Central memory CD8-positive, alpha-beta T cell (primary cell): Measurements from ENCODE around the gene ZIC2.
"Not testable (repeated sequence)": the region's sequence is repeated elsewhere in the genome, so short reads cannot be mapped to it uniquely, and the experiment has no call there.

Experiments used
- ATAC-seq: fragments of 150-1000 bp; cut with Tn5 transposase; replicated peaks from 2 replicates; pipeline ENCODE4 v1.10.0; 2022; ENCODE audit warnings: mild to moderate bottlenecking, moderate FRiP score, moderate number of reproducible peaks; ENCODE audit not compliant: poor library complexity, severe bottlenecking; ENCODE audit errors: extremely low read depth
- DNase-seq, 2 donors: peaks; one replicate each; pipeline ENCODE4 v3.0.0; 2021; ENCODE audit warnings: low spot score in 2 of 2
- H3K27ac Mint-ChIP-seq: one replicate; pipeline ENCODE4 v1.8.0; 2022; ENCODE audit warnings: low read depth, mild to moderate bottlenecking, moderate library complexity, mixed read lengths
- H3K27me3 Mint-ChIP-seq: one replicate; pipeline ENCODE4 v1.8.0; 2022; ENCODE audit warnings: mixed read lengths
- H3K36me3 Mint-ChIP-seq: one replicate; pipeline ENCODE4 v1.8.0; 2022; ENCODE audit warnings: mild to moderate bottlenecking, moderate library complexity, mixed read lengths; ENCODE audit not compliant: insufficient read depth
- H3K4me1 Mint-ChIP-seq: one replicate; pipeline ENCODE4 v1.8.0; 2022; ENCODE audit warnings: mixed read lengths
- H3K4me3 Mint-ChIP-seq: one replicate; pipeline ENCODE4 v1.8.0; 2022; ENCODE audit warnings: mild to moderate bottlenecking, moderate library complexity, mixed read lengths
- H3K9me3 Mint-ChIP-seq: one replicate; pipeline ENCODE4 v1.8.0; 2022; ENCODE audit warnings: mixed read lengths

The ZIC2 gene

DNA sequence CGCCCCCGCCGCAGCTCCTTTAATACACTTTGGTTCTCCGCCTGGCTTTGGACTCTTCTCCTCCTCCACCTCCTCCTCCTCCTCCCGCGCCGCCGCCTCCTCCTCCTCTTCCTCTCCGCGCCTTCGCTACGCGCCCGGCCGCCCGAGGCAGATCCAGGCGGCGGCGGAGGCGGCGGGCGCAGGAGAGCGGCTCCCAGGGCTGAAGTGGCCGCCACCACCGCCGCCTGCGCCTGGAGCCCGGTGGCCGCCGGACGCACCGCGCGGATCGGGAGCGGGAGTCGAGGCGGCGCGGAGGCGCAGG is at the start of gene ZIC2:
Gene ZIC2, plus strand, starts transcription at position 50 of the 301 bp plus-strand sequence. CDS start 281 bp downstream, outside the sequence.
- Mint-ChIP-seq H3K27ac (peak within 1 kb of the TSS; percentile 68), H3K36me3 (peaks cover 47% of the 10 kb centered on the region), H3K4me1 (peaks cover 15% of the 10 kb centered on the region), H3K27me3 (peaks cover 50% of the 10 kb centered on the region), H3K4me3 (peak within 1 kb of the TSS; percentile 37), H3K9me3 (no peaks in the 10 kb centered on the region)
- no peak for DNase-seq
- no peak for ATAC-seq

DNA sequence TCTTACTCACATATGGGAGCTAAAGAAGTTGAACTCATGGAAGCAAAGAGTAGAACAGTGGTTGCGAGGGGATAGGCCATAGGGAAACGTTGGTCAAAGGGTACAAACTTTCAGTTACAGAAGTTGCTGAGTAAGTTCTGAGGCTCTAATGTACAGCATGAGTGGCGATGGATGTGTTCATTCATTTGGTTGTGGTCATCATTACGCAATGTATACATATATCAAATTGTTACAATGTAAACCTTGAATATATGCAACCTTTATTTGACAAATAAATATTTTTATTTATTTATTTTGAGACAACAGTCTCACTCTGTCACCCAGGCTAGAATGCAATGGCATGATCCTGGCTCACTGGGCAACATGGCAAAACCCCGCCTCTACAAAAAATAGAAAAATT is 48.7 kb upstream of the ZIC2 start:
- H3K4me3 Mint-ChIP-seq, result no peak overlapping the region
- ATAC-seq, result no peak
- no peaks in the 10 kb centered on the region for H3K9me3 Mint-ChIP-seq
- H3K36me3 Mint-ChIP-seq, result no peaks in the 10 kb centered on the region
- H3K27me3 Mint-ChIP-seq, result peaks cover 26% of the 10 kb centered on the region
- H3K27ac Mint-ChIP-seq, result no peak overlapping the region
- no peak for DNase-seq
- peaks cover 5% of the 10 kb centered on the region for H3K4me1 Mint-ChIP-seq

DNA sequence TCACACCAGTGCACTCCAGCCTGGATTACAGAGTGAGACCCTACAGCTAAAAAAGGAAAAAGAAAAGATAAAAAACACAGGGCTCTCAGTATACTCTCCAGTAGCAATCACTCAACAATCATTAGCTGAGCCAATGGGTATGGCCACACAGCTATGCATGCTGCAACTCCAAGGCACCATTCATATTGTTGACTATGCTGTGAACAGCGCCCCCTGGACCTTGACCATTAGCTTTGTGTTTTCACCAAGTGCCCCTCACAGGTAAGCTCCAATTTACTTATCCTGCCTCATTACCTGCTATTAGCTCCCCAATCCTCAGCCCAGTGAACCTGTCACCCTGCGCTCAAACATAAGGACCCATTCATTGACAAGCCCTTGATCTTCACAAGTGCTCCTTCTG is 45.8 kb upstream of the ZIC2 start:
- H3K4me3 Mint-ChIP-seq, result no peak overlapping the region
- H3K9me3 Mint-ChIP-seq, result no peaks in the 10 kb centered on the region
- H3K27me3 Mint-ChIP-seq, result peaks cover 37% of the 10 kb centered on the region
- H3K4me1 Mint-ChIP-seq, result no peaks in the 10 kb centered on the region
- no peaks in the 10 kb centered on the region for H3K36me3 Mint-ChIP-seq
- no peak overlapping the region for H3K27ac Mint-ChIP-seq
- ATAC-seq, result no peak
- DNase-seq, result no peak

DNA sequence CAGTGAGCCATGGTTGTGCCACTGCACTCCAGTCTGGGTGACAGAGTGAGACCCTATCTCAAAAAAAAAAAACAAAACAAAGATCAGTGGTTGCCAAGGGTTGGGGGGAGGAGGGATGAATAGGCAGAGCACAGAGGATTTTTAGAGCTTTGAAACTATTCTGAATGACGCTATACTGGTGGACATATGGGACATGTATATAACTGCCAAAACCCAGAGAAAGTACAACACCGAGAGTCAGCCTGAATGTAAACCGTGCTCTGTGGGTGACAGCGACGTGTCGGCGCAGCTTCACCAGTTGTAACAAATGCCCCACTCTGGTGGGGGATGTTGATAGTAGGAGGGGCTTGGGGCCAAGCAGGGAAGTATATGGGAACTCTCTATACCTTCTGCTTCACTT is 42.9 kb upstream of the ZIC2 start:
- no peaks in the 10 kb centered on the region for H3K4me1 Mint-ChIP-seq
- no peak overlapping the region for H3K27ac Mint-ChIP-seq
- no peaks in the 10 kb centered on the region for H3K36me3 Mint-ChIP-seq
- H3K27me3 Mint-ChIP-seq, result peaks cover 63% of the 10 kb centered on the region
- H3K9me3 Mint-ChIP-seq, result no peaks in the 10 kb centered on the region
- no peak for DNase-seq
- H3K4me3 Mint-ChIP-seq, result no peak overlapping the region
- no peak for ATAC-seq

DNA sequence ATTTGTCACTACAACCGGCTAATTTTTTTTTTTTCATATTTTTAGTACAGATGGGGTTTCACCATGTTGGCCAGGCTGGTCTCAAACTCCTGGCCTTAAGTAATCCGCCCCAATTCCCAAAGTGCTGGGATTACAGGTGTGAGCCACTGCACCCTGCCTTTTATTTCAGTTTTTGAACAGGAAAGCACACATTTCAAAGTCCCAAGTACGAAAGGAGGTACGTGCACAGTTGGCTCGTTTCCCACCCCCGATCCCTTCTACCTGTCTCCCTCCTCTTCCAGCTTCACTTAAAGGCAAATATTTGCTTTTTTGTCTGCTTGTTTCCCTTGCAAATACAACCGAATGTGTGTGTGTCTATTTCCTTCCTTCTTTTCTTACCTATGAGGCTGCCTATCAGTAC is 40.5 kb upstream of the ZIC2 start:
- H3K27me3 Mint-ChIP-seq, result peaks cover 78% of the 10 kb centered on the region
- ATAC-seq (no peak), DNase-seq (no peak)
- H3K4me3 Mint-ChIP-seq, result no peak overlapping the region
- no peaks in the 10 kb centered on the region for H3K4me1 Mint-ChIP-seq
- no peak overlapping the region for H3K27ac Mint-ChIP-seq
- no peaks in the 10 kb centered on the region for H3K9me3 Mint-ChIP-seq
- no peaks in the 10 kb centered on the region for H3K36me3 Mint-ChIP-seq

DNA sequence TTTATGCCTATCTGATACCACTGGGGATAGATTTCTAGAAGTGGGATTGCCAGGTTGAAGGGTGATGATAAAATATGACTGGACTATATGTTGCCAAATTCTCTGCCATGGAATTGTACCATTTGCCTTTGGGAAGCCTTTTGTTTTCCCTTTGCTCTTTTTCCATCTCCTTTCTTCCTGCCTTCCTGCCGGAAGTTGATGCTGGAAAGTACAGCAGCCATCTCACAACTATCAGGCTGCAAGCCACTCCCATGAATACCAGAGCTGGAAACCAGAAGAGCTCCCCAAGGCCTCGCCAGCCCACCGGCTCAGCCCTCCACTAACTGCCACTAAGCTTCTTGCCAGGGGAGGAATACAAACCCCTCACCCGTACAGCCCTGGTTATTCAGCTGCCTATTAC is 39.7 kb upstream of the ZIC2 start:
- no peaks in the 10 kb centered on the region for H3K36me3 Mint-ChIP-seq
- H3K27me3 Mint-ChIP-seq, result peaks cover 86% of the 10 kb centered on the region

DNA sequence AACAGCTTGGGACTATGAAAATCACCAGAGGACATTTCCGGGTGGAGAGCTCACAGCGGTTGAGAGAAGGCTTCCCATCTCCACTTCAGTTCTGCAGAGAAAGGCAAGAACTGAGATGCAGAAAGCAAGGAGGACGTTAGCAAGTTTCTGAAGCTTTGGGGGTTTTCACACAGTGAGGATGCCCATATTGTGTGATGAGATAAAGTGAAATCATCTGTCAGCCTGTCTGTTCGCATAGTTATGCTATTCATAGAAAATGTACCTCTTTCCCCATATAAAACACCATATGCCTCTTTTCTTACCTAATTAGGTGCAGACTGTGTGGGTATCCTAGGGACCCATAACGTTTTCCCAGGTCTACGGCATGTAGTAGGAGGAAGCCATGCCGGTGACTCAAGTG is 37.5 kb upstream of the ZIC2 start:
- Mint-ChIP-seq H3K36me3 (no peaks in the 10 kb centered on the region), H3K4me3 (no peak overlapping the region), H3K27me3 (peaks cover 93% of the 10 kb centered on the region), H3K4me1 (no peaks in the 10 kb centered on the region), H3K27ac (no peak overlapping the region), H3K9me3 (no peaks in the 10 kb centered on the region)
- ATAC-seq (no peak), DNase-seq (no peak)

More for the DNA sequence above, 39.7 kb upstream of the ZIC2 start:
- H3K9me3 Mint-ChIP-seq, result no peaks in the 10 kb centered on the region
- H3K4me3 Mint-ChIP-seq, result no peak overlapping the region
- no peak for ATAC-seq
- no peaks in the 10 kb centered on the region for H3K4me1 Mint-ChIP-seq
- H3K27ac Mint-ChIP-seq, result no peak overlapping the region
- no peak for DNase-seq

DNA sequence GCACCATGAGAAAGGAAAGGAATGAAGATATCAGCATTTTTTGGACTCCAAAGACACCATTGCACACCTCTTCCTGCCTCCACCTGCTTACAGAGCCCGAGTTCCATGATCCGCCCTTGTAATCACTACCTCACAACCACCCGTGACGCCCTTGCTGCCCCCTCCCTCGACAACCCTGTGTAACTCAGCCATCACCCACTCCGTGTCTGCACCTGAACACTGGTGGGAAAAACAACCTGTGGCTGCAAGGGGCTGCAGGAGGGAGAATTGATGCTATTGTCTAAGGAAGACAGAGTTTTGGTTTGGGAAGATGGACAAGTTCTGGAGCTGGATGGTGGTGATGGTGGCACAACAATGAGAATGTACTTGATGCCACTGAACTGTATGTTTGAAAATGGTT is 37.0 kb upstream of the ZIC2 start:
- no peak overlapping the region for H3K4me3 Mint-ChIP-seq
- H3K27ac Mint-ChIP-seq, result no peak overlapping the region
- no peaks in the 10 kb centered on the region for H3K36me3 Mint-ChIP-seq
- H3K27me3 Mint-ChIP-seq, result peaks cover 93% of the 10 kb centered on the region
- no peaks in the 10 kb centered on the region for H3K4me1 Mint-ChIP-seq
- no peaks in the 10 kb centered on the region for H3K9me3 Mint-ChIP-seq
- ATAC-seq (no peak), DNase-seq (no peak)

DNA sequence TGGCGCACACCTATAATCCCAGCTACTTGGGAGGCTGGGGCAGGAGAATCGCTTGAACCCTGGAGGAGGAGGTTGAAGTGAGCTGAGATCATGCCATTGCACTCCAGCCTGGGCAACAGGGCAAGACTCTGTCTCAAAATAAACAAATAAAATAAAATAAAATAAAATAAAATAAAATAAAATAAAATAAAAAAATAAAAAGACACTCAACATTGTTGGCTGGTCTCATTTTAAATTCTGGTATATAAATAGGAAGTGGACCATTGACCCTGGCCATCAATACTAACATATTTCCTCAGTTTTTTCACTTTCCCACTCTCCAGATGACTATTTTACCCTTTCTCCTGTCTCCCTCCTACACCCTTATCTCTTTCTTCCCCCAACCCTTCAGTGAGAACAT is 36.1 kb upstream of the ZIC2 start:
- not testable (repeated sequence) for ATAC-seq, H3K27ac Mint-ChIP-seq, H3K4me1 Mint-ChIP-seq, H3K36me3 Mint-ChIP-seq, H3K9me3 Mint-ChIP-seq, DNase-seq, H3K4me3 Mint-ChIP-seq
- H3K27me3 Mint-ChIP-seq, result peaks cover 93% of the 10 kb centered on the region

DNA sequence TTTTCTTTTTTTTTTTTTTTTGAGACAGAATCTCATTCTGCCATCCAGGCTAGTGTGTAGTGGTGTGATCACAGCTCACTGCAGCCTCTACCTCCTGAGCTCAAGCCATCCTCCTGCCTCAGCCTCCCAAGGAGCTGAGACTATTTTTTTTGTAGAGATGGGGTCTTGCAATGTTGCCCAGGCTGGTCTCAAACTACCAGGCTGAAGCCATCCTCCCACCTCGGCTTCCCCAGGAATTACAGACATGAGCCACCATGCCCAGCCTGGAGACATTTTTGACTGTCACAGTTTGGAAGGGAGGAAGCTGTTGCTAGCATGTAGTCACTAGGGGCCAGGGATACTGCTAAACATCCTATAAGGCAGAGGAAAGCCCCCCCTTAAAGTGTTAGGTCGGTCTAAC is 33.9 kb upstream of the ZIC2 start:
- DNase-seq, result no peak
- Mint-ChIP-seq H3K36me3 (no peaks in the 10 kb centered on the region), H3K27me3 (peaks cover 95% of the 10 kb centered on the region), H3K4me3 (no peak overlapping the region), H3K27ac (no peak overlapping the region), H3K9me3 (no peaks in the 10 kb centered on the region), H3K4me1 (no peaks in the 10 kb centered on the region)
- no peak for ATAC-seq

DNA sequence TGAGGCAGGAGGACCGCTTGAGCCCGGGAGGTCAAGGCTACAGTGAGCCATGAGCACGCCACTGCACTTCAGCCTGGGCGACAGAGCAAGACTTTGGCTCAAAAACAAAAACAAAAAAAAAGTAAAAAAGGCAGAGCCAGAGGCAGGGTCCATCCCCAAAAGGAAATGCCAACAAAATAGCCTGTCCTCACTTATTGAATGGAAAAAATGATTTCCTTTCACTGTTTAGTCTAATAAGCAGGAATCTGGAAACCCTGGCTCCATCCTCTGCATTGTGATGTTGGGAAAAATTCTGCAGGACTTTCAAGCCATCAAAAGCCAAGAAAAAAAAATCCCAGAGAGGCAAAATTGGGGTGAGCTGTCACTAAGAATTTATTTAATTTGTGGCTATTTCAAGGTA is 33.2 kb upstream of the ZIC2 start:
- Mint-ChIP-seq H3K9me3 (no peaks in the 10 kb centered on the region), H3K27ac (no peak overlapping the region), H3K27me3 (peaks cover 92% of the 10 kb centered on the region), H3K36me3 (no peaks in the 10 kb centered on the region), H3K4me1 (no peaks in the 10 kb centered on the region), H3K4me3 (no peak overlapping the region)
- DNase-seq (no peak), ATAC-seq (no peak)

DNA sequence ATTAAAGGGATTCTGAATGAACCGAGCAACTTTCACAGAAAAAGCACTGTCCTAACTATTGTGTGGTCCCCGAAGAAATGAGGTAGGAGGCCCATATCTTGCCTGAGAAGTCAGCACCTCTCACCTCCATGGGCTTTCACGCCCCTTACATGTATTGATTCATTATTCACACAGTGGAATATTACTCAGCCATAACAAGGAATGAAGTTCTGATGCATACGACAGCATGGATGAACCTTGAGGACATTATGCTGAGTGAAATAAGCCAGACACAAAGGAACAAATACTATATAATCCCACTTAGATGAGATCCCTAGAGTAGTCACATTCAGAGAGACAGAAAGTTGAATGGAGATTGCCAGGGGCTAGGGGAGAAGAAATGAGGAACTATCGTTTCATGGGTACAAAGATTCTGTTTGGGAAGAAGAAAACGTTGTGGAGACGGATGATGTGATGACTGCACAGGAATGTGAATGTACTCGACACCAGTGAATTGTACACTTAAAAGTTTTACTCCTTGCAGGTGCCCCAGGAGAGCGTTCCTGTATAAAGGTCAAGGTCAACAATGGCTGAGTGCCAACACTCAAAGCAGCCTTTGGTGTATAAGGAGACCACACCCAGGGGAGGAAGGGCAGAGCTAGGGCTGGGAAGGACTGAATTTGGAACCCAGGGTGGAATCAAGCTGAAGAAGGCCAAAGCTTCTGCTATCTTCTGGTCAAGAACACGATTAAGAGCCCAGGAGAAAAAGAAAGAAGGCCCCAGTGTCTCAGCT is 32.5 kb upstream of the ZIC2 start:
- Mint-ChIP-seq H3K27me3 (peaks cover 92% of the 10 kb centered on the region), H3K36me3 (peaks cover 2% of the 10 kb centered on the region), H3K4me1 (no peaks in the 10 kb centered on the region), H3K27ac (no peak overlapping the region), H3K4me3 (no peak overlapping the region), H3K9me3 (no peaks in the 10 kb centered on the region)
- no peak for DNase-seq
- no peak for ATAC-seq

DNA sequence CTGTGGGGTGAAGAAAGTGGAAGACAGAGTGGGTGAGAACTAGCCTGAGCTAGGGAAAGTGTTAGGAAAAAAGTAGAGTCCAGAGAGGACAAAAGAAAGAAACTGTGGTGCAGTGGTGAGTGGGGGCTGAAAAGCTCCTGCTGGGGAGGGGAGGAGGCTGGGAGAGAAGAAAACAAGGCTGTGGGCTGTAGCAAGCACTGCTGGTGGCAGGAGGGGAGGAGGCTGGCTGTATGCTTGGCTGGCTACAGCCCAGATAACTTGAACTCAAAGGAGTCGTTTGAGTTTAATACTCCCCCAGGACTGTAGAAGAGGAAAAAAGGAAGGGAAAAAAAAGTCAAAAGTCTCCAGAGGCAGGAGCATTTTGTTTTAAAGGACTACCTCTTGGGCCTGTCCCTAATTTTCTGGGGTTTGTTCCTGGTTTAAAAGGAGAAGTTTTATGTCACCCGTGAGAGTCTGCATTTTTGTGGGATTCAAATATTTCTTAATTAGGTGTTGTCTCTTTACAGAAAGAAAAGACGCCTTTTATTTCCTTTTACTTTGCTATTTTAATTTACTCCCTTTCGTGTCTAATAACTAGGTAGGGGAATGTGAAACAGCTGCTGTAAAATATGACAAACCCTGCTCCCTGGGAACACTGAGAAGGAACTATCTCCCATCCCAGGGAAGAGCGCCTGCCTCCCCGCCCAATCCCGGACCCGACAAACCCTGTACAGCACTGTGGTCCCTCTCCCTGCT is 31.7 kb upstream of the ZIC2 start:
- H3K36me3 Mint-ChIP-seq, result peaks cover 2% of the 10 kb centered on the region
- H3K9me3 Mint-ChIP-seq, result no peaks in the 10 kb centered on the region
- no peak overlapping the region for H3K27ac Mint-ChIP-seq
- no peaks in the 10 kb centered on the region for H3K4me1 Mint-ChIP-seq
- peaks cover 92% of the 10 kb centered on the region for H3K27me3 Mint-ChIP-seq
- DNase-seq (no peak), ATAC-seq (no peak)
- no peak overlapping the region for H3K4me3 Mint-ChIP-seq
